A673 (cell line): ENCODE data around the gene NOL3. TPM values are rescaled to one million over a fixed set of nuclear protein-coding genes. Genes with fewer than 3 reads are reported as not detected.

Experiments used
- BruUV-seq: library from RNA; stranded (reverse); fragments of 400-500 nt; replicated peaks from 2 replicates; lab custom pipeline; 2021; lab: Mats Ljungman, UMichigan
- CTCF ChIA-PET: fragments of 300-600 bp; sonication (Branson Sonifier 250); formaldehyde crosslinking; loops from one replicate; lab custom pipeline; 2022; ENCODE audit warnings: antibody characterized with exemption; lab: Charles Lee
- POLR2A ChIA-PET: fragments of 300-600 bp; sonication (Branson Sonifier 250); formaldehyde crosslinking; loops from one replicate; lab custom pipeline; 2022; ENCODE audit warnings: antibody characterized with exemption; ENCODE audit not compliant: low non-redundant PET; lab: Charles Lee
- DNase-seq: peaks from one replicate; pipeline ENCODE4 v3.0.0-alpha.2; 2015; ENCODE audit warnings: low spot score
- H3K27ac ChIP-seq: fragments of 200-600 bp; sonication (generic); 2 replicates; pipeline ENCODE4 v1.5.1; 2016; ENCODE audit warnings: mixed run types, low read depth, mild to moderate bottlenecking, mixed read lengths, antibody characterized with exemption, low read length; ENCODE audit not compliant: poor library complexity, severe bottlenecking
- H3K27me3 ChIP-seq: fragments of 200-600 bp; sonication (generic); replicated peaks from 2 replicates; pipeline ENCODE4 v1.6.1; 2017; ENCODE audit warnings: mixed run types, low read depth, mild to moderate bottlenecking, mixed read lengths, antibody characterized with exemption, low read length; ENCODE audit not compliant: insufficient read depth, poor library complexity
- H3K36me3 ChIP-seq: fragments of 200-600 bp; sonication (generic); 2 replicates; pipeline ENCODE4 v1.6.1; 2016; ENCODE audit warnings: mixed run types, mild to moderate bottlenecking, mixed read lengths, antibody characterized with exemption, low read length; ENCODE audit not compliant: insufficient read depth, poor library complexity, severe bottlenecking
- H3K4me1 ChIP-seq: fragments of 200-600 bp; sonication (generic); 2 replicates; pipeline ENCODE4 v1.6.1; 2017; ENCODE audit warnings: mixed run types, mild to moderate bottlenecking, mixed read lengths, antibody characterized with exemption, low read length; ENCODE audit not compliant: insufficient read depth, poor library complexity, severe bottlenecking
- H3K4me3 ChIP-seq: fragments of 200-600 bp; sonication (generic); 2 replicates; pipeline ENCODE4 v1.5.1; 2016; ENCODE audit warnings: low read depth, mixed run types, mild to moderate bottlenecking, mixed read lengths, low read length; ENCODE audit not compliant: poor library complexity, severe bottlenecking
- H3K9me3 ChIP-seq: fragments of 200-600 bp; sonication (generic); 2 replicates; pipeline ENCODE4 v1.6.1; 2016; ENCODE audit warnings: mixed run types, low read depth, mild to moderate bottlenecking, mixed read lengths, antibody characterized with exemption, low read length; ENCODE audit not compliant: poor library complexity, severe bottlenecking
- CTCF ChIP-seq: fragments of 300-800, 200-600 bp; sonication (generic); conservative IDR thresholded peaks from 2 replicates; pipeline ENCODE4 v1.5.1; 2017; ENCODE audit warnings: low read depth, mild to moderate bottlenecking, antibody characterized with exemption, low read length, moderate library complexity, mixed read lengths
- EZH2 ChIP-seq: fragments of 200-600 bp; sonication (generic); IDR thresholded peaks from 2 replicates; pipeline ENCODE4 v1.6.1; 2017; ENCODE audit warnings: borderline replicate concordance, low read depth, mild to moderate bottlenecking, mixed read lengths, antibody characterized with exemption, low read length; ENCODE audit not compliant: poor library complexity, severe bottlenecking
- intact Hi-C: fragments of 100-400 bp; cut with micrococcal nuclease; formaldehyde crosslinking; loops from one replicate; pipeline ENCODE4 v1.10.0; 2022; ENCODE audit not compliant: unreplicated experiment
- total RNA-seq: library from RNA; stranded (reverse); gene quantifications from 2 replicates; pipeline ENCODE4 v1.2.3, GENCODE V29; 2021

Gene NOL3
- total RNA-seq, 1 experiment from 2014 or later, result 15.3 TPM

- peaks cover 7% of the 10 kb centered on the region for H3K4me1 ChIP-seq
- no peak overlapping the region for H3K4me3 ChIP-seq
- H3K9me3 ChIP-seq, result no peaks in the 10 kb centered on the region
- H3K27ac ChIP-seq, result no peak overlapping the region
- H3K27me3 ChIP-seq, result no peaks in the 10 kb centered on the region
- BruUV-seq, result no TSS peak
- intact Hi-C loops, result loop anchor here (10.0 kb wide), 1 partner anchor 262 kb away; no protein-coding TSS in a partner anchor
- no peaks in the 10 kb centered on the region for H3K36me3 ChIP-seq
- ChIA-PET POLR2A (no interaction called here), CTCF (interaction anchor here (0.5 kb wide), 1 partner anchor 264 kb away, joined by 4 read pairs; no protein-coding TSS in a partner anchor)
- no peak for DNase-seq
- TF ChIP-seq CTCF (no peak), EZH2 (no peak)
Measured at GRCh38 chr16:67157106-67157748, 13.1 kb upstream of the NOL3 start.

- Histone ChIP-seq H3K36me3 (no peaks in the 10 kb centered on the region), H3K27me3 (no peaks in the 10 kb centered on the region), H3K27ac (no peak overlapping the region), H3K4me3 (no peak overlapping the region), H3K9me3 (no peaks in the 10 kb centered on the region), H3K4me1 (peaks cover 7% of the 10 kb centered on the region)
- BruUV-seq, result no TSS peak
- ChIA-PET CTCF (interaction anchor here (0.5 to 0.9 kb wide), 2 partner anchors 12 to 265 kb away, joined by 3 to 4 read pairs; partner anchors contain the start of gene NOL3), POLR2A (no interaction called here)
- TF ChIP-seq CTCF (no peak), EZH2 (no peak)
- intact Hi-C loops, result loop anchor here (10.0 kb wide), 1 partner anchor 263 kb away; no protein-coding TSS in a partner anchor
- DNase-seq, result no peak
Measured at GRCh38 chr16:67157892-67158635, 12.3 kb upstream of the NOL3 start.

- TF ChIP-seq CTCF, result no peak
- no peak for TF ChIP-seq EZH2
- Histone ChIP-seq H3K36me3 (no peaks in the 10 kb centered on the region), H3K9me3 (no peaks in the 10 kb centered on the region), H3K27ac (peak overlapping the region; percentile 60), H3K27me3 (no peaks in the 10 kb centered on the region), H3K4me1 (peaks cover 7% of the 10 kb centered on the region), H3K4me3 (peak overlapping the region; percentile 88)
- DNase-seq, result peak; percentile 75
- BruUV-seq, result TSS peak; percentile 25
- POLR2A ChIA-PET, result no interaction called here
- intact Hi-C loops, result loop anchor here (10.0 kb wide), 1 partner anchor 264 kb away; no protein-coding TSS in a partner anchor
- CTCF ChIA-PET, result interaction anchor here (0.9 to 2.8 kb wide), 2 partner anchors 11 to 141 kb away, joined by 3 to 8 read pairs; partner anchors contain the start of gene NOL3
Measured at GRCh38 chr16:67158637-67159600, 11.4 kb upstream of the NOL3 start.
